Cardiac muscle cell (in vitro differentiated cells and primary cell): Measurements from ENCODE around the gene IL26. TPM values are rescaled to one million over a fixed set of nuclear protein-coding genes. Genes with fewer than 3 reads are reported as not detected.

Experiments
- DNase-seq, 2 donors: peaks; one replicate each; pipeline versions ENCODE4 v3.0.0 to v3.0.0-alpha.2; 2010 to 2017; ENCODE audit warnings: low read depth in 1 of 2, low spot score in 1 of 2
- H3K27ac ChIP-seq: fragments of 200-600 bp; sonication (generic); 2 replicates; pipeline ENCODE4 v1.5.1; 2016
- H3K27me3 ChIP-seq: fragments of 200-600 bp; sonication (generic); 2 replicates; pipeline ENCODE4 v1.6.0; 2016; ENCODE audit warnings: control low read depth
- H3K36me3 ChIP-seq: fragments of 200-600 bp; sonication (generic); 2 replicates; pipeline ENCODE4 v1.5.1; 2016; ENCODE audit warnings: control low read depth
- H3K4me1 ChIP-seq: fragments of 200-600 bp; sonication (generic); 2 replicates; pipeline ENCODE4 v1.8.1; 2017; ENCODE audit warnings: low read depth, mild to moderate bottlenecking, mixed run types
- H3K4me3 ChIP-seq: fragments of 200-600 bp; sonication (generic); 2 replicates; pipeline ENCODE4 v1.5.1; 2016; ENCODE audit warnings: mild to moderate bottlenecking
- H3K9me3 ChIP-seq: fragments of 200-600 bp; sonication (generic); 2 replicates; pipeline ENCODE4 v1.5.1; 2017; ENCODE audit warnings: low read depth, mild to moderate bottlenecking, control low read depth
- polyA plus RNA-seq: library from polyadenylated mRNA; unstranded; fragments of >200 nt; fragmentation: Nextera tagmentation; extraction: Ambion mirVana; gene quantifications from 2 replicates; pipeline ENCODE4 v1.2.1, GENCODE V29; 2016
- total RNA-seq: library from RNA; depleted of rRNA; stranded (reverse); fragments of >200 nt; gene quantifications from 2 replicates; pipeline ENCODE4 v1.2.3, GENCODE V29; 2016
- TF ChIP-seq, protein P1 (sequence below): IDR thresholded peaks from 2 replicates; pipeline ENCODE4 v1.5.1; 2012; ENCODE audit warnings: low read depth, mild to moderate bottlenecking, low read length

The IL26 gene
- total and polyA plus RNA-seq, 2 experiments from 2014 or later: not detected

- no peaks in the 10 kb centered on the region for H3K9me3 ChIP-seq
- peaks cover 9% of the 10 kb centered on the region for H3K4me1 ChIP-seq
- TF ChIP-seq, protein P1, sequence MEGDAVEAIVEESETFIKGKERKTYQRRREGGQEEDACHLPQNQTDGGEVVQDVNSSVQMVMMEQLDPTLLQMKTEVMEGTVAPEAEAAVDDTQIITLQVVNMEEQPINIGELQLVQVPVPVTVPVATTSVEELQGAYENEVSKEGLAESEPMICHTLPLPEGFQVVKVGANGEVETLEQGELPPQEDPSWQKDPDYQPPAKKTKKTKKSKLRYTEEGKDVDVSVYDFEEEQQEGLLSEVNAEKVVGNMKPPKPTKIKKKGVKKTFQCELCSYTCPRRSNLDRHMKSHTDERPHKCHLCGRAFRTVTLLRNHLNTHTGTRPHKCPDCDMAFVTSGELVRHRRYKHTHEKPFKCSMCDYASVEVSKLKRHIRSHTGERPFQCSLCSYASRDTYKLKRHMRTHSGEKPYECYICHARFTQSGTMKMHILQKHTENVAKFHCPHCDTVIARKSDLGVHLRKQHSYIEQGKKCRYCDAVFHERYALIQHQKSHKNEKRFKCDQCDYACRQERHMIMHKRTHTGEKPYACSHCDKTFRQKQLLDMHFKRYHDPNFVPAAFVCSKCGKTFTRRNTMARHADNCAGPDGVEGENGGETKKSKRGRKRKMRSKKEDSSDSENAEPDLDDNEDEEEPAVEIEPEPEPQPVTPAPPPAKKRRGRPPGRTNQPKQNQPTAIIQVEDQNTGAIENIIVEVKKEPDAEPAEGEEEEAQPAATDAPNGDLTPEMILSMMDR: peak; percentile 33
- no peaks in the 10 kb centered on the region for H3K36me3 ChIP-seq
- H3K27me3 ChIP-seq: no peaks in the 10 kb centered on the region
- DNase-seq: peak; percentile 8 to 28
- no peak overlapping the region for H3K4me3 ChIP-seq
- H3K27ac ChIP-seq: no peak overlapping the region
Measured at GRCh38 chr12:68158432-68158831, 67.2 kb downstream of the IL26 start.

GRCh38 chr12:68157380-68157779 is 68.2 kb downstream of the IL26 start:
- H3K27ac ChIP-seq: no peak overlapping the region
- no peak overlapping the region for H3K4me3 ChIP-seq
- H3K9me3 ChIP-seq: no peaks in the 10 kb centered on the region
- H3K27me3 ChIP-seq: no peaks in the 10 kb centered on the region
- no peak for DNase-seq
- H3K36me3 ChIP-seq: no peaks in the 10 kb centered on the region
- TF ChIP-seq, protein P1: no peak
- peaks cover 9% of the 10 kb centered on the region for H3K4me1 ChIP-seq

- Histone ChIP-seq H3K27me3 (no peaks in the 10 kb centered on the region), H3K27ac (no peak overlapping the region), H3K36me3 (no peaks in the 10 kb centered on the region), H3K4me1 (peaks cover 9% of the 10 kb centered on the region), H3K9me3 (no peaks in the 10 kb centered on the region), H3K4me3 (no peak overlapping the region)
- TF ChIP-seq, protein P1: no peak
- DNase-seq: no peak
Measured at GRCh38 chr12:68156636-68157035, 69.0 kb downstream of the IL26 start.

DNA sequence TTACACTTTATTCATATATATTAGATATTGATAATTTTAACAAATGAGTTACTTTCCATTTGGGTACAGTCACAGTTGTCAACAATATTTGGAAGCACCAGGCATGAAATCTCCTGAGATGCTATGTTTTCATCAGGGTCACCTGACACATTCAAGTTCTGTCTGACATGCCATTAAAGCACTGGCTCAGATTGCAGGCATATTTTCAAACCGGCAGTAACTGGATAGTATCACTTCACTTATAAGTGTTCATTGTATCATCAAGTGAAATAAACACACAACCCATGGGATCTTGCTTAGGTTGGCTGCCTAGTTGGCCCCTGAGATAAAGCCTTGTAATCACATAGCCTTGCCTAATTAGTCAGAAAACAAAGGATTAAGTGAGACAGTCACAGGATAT is 70.8 kb downstream of the IL26 start:
- Histone ChIP-seq H3K27me3 (no peaks in the 10 kb centered on the region), H3K4me1 (peaks cover 9% of the 10 kb centered on the region), H3K4me3 (no peak overlapping the region), H3K9me3 (no peaks in the 10 kb centered on the region), H3K36me3 (no peaks in the 10 kb centered on the region), H3K27ac (no peak overlapping the region)
- TF ChIP-seq, protein P1: no peak
- peak in 1 of 2 donors; percentile 40 for DNase-seq

Other genes starting within 250 kb of the IL26 start
- 0.07 TPM in 1 of 2 replicates, not detected in the other for gene IFNG-AS1, start 236.4 kb downstream of the IL26 start, total RNA-seq
- gene IFNG-AS1, start 236.4 kb downstream of the IL26 start, polyA plus RNA-seq: 0.39 TPM in 1 of 2 replicates, not detected in the other
- not detected in 2 replicates for gene IFNG, start 66.1 kb downstream of the IL26 start, total RNA-seq
- 0.11 TPM in 1 of 2 replicates, not detected in the other for gene IFNG, start 66.1 kb downstream of the IL26 start, polyA plus RNA-seq
- not detected in 2 replicates for gene IL22, start 27.8 kb upstream of the IL26 start, total RNA-seq
- gene IL22, start 27.8 kb upstream of the IL26 start, polyA plus RNA-seq: not detected in 2 replicates
- gene MDM1, start 106.6 kb upstream of the IL26 start, total RNA-seq: 13.9 and 23.9 TPM in 2 replicates
- gene MDM1, start 106.6 kb upstream of the IL26 start, polyA plus RNA-seq: 13.4 and 18.0 TPM in 2 replicates